Mucosa of descending colon (tissue), 3 donors: ENCODE measurements around the gene DNAJB4. TPM values are rescaled to one million over a fixed set of nuclear protein-coding genes. Genes with fewer than 3 reads are reported as not detected.
"Not testable (repeated sequence)": the region's sequence is repeated elsewhere in the genome, so short reads cannot be mapped to it uniquely, and the experiment has no call there.

Experiments used
- ATAC-seq: fragments of 200-7000 bp; cut with Tn5 transposase; one replicate; pipeline ENCODE4 v1.9.1; 2020; ENCODE audit warnings: mild to moderate bottlenecking, moderate library complexity
- DNase-seq, 3 donors: peaks; one replicate each; pipeline ENCODE4 v3.0.0-alpha.2; 2020
- H3K36me3 ChIP-seq: fragments of 200-600 bp; one replicate; pipeline ENCODE4 v1.8.0; 2021; ENCODE audit warnings: low read depth, mild to moderate bottlenecking
- H3K4me1 ChIP-seq: fragments of 200-600 bp; one replicate; pipeline ENCODE4 v1.8.0; 2021; ENCODE audit warnings: low read depth, mild to moderate bottlenecking
- H3K4me3 ChIP-seq: fragments of 200-600 bp; one replicate; pipeline ENCODE4 v1.8.0; 2021; ENCODE audit warnings: mild to moderate bottlenecking
- H3K9me3 ChIP-seq: fragments of 200-600 bp; one replicate; pipeline ENCODE4 v1.8.0; 2021; ENCODE audit warnings: mild to moderate bottlenecking
- intact Hi-C, 2 donors: fragments of 100-400 bp; cut with DNase I in 1 of 2; cut with micrococcal nuclease in 1 of 2; formaldehyde crosslinking; loops; one replicate each; pipeline versions ENCODE4 v1.11.0 to v1.11.1; 2022; cut with DNase I, micrococcal nuclease
- total RNA-seq, 3 donors: library from RNA; stranded (reverse); fragmentation: NEBNext Ultra II Directional in 2 of 3; extraction: Animal tissue kit (Norgen Biotek cat#: 25700) in 2 of 3; gene quantifications; one replicate each; pipeline versions ENCODE4 v1.2.1 to v1.2.4, GENCODE V29; 2021 to 2023
- TF ChIP-seq, protein P1 (sequence below): fragments of 200-600 bp; IDR thresholded peaks from one replicate; pipeline ENCODE4 v1.8.0; 2022; ENCODE audit warnings: antibody characterized with exemption, mild to moderate bottlenecking
- donor health status: DM: no; HTN: no; CAD: no; lungs with moderate emphysema.
- donor health status: DM: no; HTN: no; CAD: no.
- donor health status: DM: no; HTN: yes; CAD: no.

Gene DNAJB4
- total RNA-seq, 3 donors from 2014 or later, result 15.8 to 42.2 (median 19.4) TPM

DNA sequence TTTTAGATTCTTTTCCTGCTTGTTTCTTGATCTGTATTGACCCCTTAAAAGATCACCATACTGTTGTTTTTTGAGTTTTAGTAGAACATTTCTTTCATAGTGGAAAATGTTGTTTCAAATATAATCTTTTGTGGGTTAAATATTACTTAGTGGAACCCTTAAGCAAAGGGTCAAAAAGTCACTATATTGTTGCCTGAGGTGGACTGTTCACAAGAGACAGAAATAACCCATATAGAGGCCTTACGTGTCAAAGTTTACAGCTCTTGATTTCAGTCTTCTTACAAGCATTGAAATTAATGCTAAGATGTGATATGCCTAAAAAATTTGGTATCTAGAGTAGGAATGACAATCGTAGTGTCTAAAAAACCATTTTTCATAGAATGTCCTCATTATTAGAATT lies 6.3 kb downstream of the DNAJB4 start:
- TF ChIP-seq, protein P1, sequence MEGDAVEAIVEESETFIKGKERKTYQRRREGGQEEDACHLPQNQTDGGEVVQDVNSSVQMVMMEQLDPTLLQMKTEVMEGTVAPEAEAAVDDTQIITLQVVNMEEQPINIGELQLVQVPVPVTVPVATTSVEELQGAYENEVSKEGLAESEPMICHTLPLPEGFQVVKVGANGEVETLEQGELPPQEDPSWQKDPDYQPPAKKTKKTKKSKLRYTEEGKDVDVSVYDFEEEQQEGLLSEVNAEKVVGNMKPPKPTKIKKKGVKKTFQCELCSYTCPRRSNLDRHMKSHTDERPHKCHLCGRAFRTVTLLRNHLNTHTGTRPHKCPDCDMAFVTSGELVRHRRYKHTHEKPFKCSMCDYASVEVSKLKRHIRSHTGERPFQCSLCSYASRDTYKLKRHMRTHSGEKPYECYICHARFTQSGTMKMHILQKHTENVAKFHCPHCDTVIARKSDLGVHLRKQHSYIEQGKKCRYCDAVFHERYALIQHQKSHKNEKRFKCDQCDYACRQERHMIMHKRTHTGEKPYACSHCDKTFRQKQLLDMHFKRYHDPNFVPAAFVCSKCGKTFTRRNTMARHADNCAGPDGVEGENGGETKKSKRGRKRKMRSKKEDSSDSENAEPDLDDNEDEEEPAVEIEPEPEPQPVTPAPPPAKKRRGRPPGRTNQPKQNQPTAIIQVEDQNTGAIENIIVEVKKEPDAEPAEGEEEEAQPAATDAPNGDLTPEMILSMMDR, result no peak
- no peaks in the 10 kb centered on the region for H3K36me3 ChIP-seq
- intact Hi-C loops, result no loop called here
- H3K4me3 ChIP-seq, result no peak overlapping the region
- ATAC-seq, result no peak
- no peak for DNase-seq
- H3K9me3 ChIP-seq, result no peaks in the 10 kb centered on the region
- H3K4me1 ChIP-seq, result no peaks in the 10 kb centered on the region

DNA sequence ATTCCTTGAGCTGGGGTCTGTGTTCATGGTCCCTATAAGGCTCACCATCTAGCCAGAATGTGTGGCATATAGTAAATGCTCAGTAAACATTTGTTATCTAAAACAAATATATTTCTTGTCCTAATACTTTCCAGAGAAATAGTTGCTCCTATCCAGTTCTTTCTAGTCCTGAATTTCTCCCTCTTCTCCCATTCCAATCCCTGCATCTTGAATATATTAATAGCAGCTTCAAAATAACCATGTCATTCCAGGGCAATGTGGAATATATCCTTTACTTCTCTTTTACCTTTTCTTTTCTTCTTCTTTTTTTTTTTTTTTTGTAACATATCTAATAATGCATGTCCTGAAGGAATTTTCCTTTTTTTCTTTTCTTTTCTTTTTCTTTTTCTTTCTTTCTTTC lies 10.4 kb downstream of the DNAJB4 start:
- DNase-seq, result no peak
- no peaks in the 10 kb centered on the region for H3K9me3 ChIP-seq

DNA sequence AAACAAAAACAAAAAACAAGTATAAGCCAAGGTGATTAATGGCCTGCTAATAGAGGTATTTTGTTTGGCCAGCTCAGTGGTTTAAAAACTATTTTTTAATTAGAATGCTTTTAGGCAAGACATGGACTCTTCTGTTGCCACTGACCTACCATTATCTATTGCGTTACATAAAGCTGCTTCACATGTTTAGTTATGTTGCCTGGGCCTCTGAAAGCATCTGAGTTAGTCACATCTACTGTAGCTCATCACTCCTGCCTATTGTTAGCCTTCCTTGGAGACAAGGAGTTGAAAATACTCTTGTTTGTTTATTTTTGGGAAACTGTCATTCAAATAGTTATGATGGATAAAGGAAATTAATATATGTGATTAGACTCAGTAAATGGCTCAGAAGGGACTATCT lies 14.3 kb downstream of the DNAJB4 start:
- DNase-seq (no peak), ATAC-seq (no peak)
- Histone ChIP-seq H3K36me3 (no peaks in the 10 kb centered on the region), H3K9me3 (no peaks in the 10 kb centered on the region), H3K4me1 (no peaks in the 10 kb centered on the region), H3K4me3 (no peak overlapping the region)
- TF ChIP-seq, protein P1, result no peak
- intact Hi-C loops, result no loop called here

More for the DNA sequence above, 10.4 kb downstream of the DNAJB4 start:
- no peaks in the 10 kb centered on the region for H3K36me3 ChIP-seq
- H3K4me1 ChIP-seq, result no peaks in the 10 kb centered on the region
- TF ChIP-seq, protein P1, result no peak
- no peak overlapping the region for H3K4me3 ChIP-seq
- intact Hi-C loops, result no loop called here
- no peak for ATAC-seq

DNA sequence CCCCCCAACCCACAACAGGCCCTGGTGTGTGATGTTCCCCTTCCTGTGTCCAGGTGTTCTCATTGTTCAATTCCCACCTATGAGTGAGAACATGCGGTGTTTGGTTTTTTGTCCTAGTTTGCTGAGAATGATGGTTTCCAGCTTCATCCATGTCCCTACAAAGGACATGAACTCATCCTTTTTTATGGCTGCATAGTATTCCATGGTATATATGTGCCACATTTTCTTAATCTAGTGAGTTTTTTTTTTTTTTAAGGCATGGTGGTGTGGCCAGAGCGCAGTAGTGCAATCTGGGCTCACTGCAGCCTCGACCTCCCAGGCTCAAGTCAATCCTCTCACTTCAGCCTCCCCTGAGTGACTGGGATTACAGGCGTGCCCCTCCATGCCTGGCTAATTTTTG lies 16.4 kb downstream of the DNAJB4 start:
- intact Hi-C loops, H3K9me3 ChIP-seq, DNase-seq, H3K4me3 ChIP-seq, H3K4me1 ChIP-seq, ATAC-seq, H3K36me3 ChIP-seq: not testable (repeated sequence)

DNA sequence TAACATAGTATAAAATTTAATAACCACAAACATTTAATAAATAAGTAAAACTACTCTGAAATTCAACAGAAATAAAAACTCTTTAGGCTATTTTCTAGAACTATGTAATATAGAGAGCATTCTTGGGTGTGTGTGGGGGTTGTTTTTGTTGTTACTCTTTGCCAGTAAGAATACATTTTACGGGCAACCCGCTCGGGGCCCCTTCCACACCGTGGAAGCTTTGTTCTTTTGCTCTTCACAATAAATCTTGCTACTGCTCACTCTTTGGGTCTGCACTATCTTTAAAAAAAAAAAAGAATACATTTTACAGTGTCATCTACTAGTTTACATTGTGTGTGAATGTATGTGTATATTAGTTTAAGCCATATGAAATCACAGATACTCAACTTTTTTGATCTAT lies 25.1 kb downstream of the DNAJB4 start:
- DNase-seq (no peak), ATAC-seq (no peak)
- intact Hi-C loops, result no loop called here
- Histone ChIP-seq H3K9me3 (no peaks in the 10 kb centered on the region), H3K36me3 (no peaks in the 10 kb centered on the region), H3K4me3 (no peak overlapping the region), H3K4me1 (no peaks in the 10 kb centered on the region)
- TF ChIP-seq, protein P1, result no peak

DNA sequence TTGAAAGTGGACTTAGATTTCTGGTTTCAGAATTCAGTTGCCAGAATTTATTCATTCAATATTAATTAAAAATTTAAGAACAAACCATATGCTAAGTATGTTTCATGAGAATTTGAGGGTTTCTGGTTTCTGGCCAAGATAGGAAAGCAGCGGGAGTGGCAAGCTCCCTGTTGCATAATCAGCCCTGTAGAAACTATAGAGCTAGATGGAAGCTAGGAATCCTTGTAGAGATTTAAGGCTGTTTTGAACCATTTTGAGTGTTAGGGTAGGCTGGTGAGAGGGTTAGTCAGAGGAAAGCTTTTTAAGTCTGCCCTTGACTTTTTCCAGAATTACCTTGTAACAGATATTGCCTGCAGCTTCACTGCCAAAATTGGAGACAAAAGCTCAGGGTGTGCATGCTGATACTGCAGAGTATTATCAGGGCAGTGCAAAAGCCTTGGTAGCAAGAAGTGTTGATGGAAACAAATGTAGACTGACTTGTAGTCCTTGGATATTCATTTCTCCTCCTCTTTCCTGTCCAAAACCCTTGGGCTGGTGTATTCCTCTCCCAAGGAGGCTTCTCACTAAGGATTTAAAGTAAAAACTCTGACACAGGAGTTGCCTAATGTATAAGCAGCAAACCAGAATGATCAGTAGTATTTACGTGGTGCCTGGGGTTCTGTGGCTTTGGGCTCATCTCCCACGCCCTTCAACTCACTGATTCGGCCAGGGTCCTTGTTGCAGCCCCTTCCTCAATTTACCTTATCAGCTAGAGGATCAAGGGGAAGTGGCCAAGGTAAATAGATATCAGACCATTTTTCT lies 28.5 kb downstream of the DNAJB4 start:
- Histone ChIP-seq H3K36me3 (no peaks in the 10 kb centered on the region), H3K9me3 (no peaks in the 10 kb centered on the region), H3K4me1 (no peaks in the 10 kb centered on the region), H3K4me3 (no peak overlapping the region)
- intact Hi-C loops, result no loop called here
- no peak for DNase-seq
- no peak for ATAC-seq
- TF ChIP-seq, protein P1, result no peak
